Glomerular visceral epithelial cell (primary cell): ENCODE results near the gene INTS2.
A peak's percentile ranks its signal among the peaks of the same experiment; 100 is the strongest.
"Not testable (repeated sequence)": the region's sequence is repeated elsewhere in the genome, so short reads cannot be mapped to it uniquely, and the experiment has no call there.

Source experiments
- DNase-seq: peaks from one replicate; pipeline ENCODE4 v3.0.0-alpha.2; 2016; ENCODE audit errors: extremely low spot score

The INTS2 gene

DNA sequence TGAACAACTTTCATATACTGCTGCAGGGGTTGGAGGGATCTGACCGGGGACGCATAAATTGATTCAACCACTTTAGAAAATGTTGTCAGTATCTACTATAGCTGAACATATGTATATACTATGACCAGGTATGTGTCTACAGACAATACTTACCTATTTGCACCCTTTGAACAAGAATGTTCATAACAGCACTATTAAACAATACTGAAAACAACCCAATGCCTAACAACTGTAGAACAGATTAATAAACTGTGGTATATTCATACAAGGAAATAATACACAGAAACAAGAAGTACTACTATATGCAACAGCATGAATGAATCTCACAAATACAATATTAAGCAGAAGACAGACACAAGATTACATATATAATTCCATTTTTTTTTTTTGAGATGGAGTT lies 74.9 kb downstream of the INTS2 start:
- no peak for DNase-seq

DNA sequence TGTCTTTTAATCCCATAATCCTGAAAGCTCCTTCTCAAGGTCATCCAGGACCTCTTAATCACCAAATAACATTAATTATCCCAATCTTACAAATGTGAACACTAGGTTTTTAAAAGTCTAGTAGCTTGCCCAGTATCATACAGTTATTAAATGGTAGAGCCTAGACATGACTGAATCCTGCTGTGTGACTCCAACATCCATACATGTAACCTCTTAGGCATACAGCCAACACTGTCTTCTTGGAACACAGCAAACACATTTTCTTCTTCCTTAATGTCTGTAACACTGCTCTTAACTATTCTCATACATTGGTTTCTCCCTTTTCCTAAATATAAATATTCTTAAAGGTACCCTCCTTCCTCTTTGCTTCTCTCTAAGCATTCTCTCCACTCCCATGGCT lies 78.1 kb downstream of the INTS2 start:
- DNase-seq, result no peak

DNA sequence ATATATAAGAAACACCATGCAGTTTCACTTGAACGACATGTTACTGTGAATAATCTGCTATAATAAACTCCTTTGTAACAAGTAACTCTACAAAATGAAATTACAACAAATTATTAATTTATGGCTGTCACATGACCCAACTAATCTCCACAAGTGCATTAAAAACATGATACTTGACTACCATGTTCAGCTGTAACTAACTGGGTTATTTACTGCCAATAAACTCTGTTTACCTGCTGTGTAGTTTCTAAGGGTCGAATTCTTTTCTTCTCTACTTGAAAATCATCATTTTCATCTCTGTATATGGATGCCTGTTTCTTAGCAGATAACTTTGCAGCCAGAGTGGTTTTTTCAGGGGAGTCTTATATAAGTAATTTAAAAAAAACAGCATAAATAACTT lies 78.9 kb downstream of the INTS2 start:
- no peak for DNase-seq

DNA sequence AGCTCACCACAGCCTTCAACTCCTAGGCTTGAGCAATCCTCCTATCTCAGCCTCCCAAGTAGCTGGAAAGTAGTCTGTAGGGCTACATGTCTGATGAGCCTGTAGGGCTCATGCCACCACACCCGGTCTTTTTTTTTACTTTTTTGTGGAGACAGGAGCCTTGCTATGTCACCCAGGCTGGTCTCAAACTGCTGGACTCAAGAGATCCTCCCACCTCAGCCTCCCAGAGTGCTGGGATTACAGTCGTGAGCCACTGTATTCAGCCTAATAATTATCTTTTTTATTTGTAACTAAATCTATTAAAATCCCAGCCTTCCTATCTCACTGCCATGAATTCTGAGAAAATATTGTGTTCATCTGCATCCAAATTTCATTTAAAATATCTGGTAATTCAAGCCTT lies 79.5 kb downstream of the INTS2 start:
- no peak for DNase-seq

DNA sequence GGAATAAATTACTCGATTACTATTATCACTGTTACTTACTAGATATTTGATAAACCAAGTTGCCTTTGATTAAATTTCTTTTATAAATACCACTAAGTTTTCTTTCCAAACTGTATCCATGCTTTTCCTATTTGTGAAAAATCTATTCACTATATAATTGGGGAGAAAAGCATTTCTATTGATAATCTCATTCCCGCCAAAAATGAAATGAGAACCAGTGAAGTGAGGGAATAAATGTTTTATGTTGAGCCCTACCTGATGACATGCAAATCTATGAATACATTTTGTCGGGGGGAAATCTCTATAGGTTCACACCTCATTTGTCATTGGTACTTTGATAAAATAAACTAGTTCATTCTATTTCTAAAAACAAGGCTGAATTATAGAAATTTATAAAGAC lies 80.1 kb downstream of the INTS2 start:
- DNase-seq, result no peak

DNA sequence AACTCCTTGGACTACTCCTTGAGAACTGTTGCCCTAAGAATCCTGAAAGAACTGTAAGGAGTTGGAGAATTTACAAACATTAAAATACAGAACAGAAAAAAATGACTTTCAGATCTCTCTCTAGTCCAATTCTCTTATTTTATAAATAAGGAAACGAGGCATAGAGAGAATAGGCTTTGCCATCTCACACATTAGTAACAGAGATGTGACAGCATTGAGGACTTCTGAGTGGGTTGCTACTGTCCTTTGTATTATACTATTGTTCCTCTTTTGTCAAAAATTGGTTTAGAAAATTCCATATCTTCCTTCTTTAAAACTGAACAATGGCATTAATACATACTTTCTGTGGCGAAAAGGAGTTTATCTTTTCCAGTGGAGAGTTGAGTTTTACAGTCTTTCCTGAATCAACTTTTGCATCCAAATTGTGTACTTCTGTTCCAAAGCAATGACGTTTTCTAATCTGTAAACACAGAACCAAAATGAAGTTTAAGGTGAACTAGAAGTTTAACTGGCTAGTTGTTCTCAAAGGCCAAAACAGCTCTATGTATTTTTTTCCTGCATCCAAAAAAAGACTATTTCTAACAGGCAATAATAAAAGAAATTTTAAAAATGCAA lies 80.9 kb downstream of the INTS2 start:
- no peak for DNase-seq

DNA sequence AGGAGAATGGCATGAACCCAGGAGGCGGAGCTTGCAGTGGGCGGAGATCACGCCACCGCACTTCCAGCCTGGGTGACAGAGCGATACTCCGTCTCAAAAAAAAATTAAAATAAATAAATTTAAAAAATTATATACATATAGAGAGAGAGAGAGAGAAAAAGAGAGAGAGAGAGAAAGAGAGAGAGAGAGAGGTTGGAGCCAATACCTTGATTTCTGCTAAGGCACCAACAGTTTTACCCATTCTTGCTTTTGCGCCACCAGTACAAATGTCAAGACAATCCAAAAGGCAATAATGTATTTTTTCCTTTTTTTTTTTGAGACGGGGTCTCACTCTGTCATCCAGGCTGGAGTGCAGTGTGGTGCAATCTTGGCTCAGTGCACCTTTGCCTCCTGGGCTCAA lies 81.7 kb downstream of the INTS2 start:
- DNase-seq, result no peak

DNA sequence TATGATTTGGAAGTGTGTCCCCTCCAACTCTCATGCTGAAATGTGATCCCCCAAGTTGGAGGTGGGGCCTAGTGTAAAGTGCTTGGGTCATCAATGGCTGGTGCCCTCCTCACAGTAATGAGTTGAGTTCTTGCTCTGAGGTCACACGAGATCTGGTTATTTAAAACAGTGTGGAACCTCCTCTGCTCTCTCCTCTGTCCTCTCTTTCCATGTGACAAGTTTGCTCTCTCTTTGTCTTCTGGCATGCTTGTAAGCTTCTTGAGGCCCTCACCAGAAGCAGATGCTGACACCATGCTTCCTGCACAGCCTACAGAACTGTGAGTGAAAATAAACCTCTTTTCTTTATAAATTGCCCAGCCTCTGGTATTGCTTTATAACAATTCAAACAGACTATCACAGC lies 84.3 kb downstream of the INTS2 start:
- no peak for DNase-seq

DNA sequence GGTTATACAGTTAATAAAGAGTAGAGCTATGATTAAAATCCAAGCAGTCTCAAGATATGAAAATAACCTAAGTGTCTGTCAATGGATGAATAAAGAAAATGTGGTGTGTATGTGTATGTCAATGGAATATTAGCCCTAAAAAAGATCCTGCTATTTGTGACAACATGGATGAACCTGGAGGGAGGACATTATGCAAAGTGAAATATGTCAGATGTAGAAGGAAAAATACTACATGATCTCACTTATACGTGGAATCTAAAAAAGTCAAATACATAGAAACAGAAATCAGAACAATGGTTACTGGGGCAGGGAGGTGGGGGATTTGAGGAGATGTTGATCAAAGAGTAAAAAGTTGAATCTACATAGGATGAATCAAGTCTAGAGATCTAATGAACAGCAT lies 84.9 kb downstream of the INTS2 start:
- no peak for DNase-seq

DNA sequence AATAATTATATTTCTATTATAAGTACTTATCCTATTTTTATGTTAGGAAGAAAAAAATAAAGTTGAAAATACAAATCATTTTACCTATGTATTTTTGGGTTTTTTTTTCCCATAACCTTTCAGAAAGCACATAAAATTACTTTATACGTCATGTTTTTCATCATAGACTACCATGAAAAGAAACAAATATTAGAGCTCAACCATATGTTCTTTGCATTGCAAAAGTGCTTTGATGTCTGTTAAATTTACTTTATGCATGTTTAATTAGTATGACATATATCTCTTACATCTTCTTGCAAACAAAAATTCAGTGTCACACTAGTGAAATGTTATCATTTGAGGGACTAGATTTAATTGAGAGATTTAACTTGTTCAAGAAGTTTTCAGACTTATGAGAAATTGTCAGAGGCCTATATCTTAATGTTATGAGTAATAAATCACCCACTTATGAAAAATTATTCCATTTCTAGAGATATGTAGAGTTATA lies 88.4 kb downstream of the INTS2 start:
- DNase-seq, result no peak

DNA sequence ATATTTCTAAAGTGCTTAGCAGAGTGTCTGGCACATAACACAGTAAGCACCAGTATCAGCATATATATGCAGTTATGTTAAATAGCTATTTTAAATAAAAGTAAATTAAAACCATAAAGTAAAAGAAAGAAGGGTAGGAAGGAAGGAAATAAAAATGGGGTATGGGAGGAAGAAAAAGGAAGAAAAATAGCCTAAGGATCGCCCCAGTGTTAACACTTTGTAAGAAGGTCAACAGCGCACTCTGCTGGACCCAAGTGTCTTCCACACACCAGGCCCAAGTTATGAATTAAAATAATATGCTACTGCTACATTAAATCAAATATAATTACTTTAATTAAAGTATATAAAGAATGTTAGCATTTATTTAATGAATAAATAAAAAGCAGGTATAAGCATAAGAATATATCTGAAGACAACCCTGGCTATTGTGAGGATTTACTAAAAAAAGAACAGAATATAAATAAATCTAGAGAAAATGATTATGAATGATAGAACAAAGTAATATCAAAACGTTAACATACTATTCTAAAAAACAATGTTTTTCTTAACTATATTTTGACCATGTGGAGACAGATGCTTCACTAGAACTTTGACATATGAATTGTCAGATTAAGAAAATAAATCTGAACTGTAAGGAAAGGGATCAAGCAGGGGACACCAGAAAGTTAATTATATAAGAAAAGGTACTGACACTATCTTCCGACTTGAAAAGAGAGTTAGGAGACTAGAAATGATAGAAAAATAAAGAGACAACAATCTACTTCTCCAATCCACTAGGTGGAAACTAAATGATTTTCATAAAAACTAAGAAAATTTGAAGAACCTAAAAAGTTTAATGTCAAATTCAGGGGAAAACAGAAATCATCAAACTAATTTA lies 90.4 kb downstream of the INTS2 start:
- peak; percentile 60 for DNase-seq

DNA sequence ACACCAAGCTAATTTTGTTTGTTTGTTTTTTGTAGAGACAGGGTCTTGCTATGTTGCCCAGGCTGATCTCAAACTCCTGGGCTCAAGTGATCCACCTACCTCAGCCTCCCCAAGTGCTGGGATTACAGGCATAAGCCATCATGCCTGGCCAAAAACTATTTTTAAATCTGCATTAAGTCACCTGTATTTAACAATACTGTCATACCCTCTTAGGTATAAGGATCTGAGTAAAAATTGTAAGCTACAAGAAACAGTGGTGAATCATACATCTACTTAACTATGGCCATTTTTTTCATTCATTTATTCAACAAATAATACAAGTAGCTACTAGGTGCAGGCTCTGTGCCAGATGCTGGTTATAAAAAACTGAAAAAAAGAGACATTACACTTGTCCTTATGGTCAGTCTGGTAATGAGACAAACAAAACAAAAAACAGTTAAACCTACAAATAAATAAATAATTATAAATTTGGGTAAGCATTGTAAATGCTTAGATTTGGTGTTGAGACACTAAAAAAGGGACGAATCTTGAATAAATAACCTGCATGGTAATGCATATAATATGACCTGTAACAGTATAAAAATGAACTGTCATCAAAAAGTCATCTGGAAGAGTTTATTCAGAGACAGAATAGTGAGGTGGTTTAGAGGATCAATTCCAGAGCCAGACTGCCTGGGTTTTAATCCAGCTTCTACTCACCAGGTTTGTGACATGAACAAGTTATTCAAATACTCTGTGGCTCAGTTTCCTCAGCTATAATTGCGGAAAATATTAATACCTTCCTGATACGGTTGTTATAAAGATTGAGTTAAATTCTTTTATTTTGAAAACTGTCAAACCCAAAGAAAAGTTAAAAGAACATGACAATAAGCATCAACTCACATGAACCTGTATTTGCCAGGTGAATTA lies 91.3 kb downstream of the INTS2 start:
- DNase-seq, result no peak

DNA sequence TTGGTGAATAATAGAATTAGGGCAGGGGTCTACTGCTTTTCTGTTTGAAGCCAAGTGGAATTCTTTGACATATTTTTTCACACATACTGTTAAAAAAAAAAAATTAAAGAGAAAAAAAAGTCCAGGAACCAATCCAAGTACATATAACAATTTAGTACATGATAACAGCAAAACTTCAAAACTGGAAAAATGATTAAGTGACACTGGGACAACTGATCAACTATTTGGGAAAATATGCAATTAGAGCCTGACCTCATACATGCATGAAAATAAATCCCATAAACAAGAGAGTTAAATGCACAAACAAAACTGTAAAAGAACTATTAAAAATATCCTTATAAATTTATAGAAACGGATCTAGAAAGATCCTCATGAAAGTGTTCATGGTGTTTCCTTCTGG lies 92.2 kb downstream of the INTS2 start:
- no peak for DNase-seq

DNA sequence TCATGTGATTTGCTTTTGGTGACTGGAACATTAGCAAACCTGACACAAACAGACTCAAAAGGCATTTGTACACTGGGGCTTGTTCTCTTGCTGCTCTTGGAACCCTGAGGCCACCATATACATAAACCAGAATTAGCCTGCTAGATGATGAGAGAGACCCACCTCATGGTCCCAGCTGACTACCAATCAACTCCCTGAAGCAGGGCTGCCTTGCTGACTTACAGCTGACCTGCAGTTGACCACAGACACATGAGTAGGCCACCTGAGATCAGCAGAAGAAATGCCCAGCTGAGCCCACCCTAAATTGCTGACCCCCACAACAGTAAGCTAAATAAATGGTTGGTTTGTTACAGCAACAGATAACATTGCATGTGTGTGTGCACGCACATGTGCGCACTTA lies 93.2 kb downstream of the INTS2 start:
- no peak for DNase-seq

DNA sequence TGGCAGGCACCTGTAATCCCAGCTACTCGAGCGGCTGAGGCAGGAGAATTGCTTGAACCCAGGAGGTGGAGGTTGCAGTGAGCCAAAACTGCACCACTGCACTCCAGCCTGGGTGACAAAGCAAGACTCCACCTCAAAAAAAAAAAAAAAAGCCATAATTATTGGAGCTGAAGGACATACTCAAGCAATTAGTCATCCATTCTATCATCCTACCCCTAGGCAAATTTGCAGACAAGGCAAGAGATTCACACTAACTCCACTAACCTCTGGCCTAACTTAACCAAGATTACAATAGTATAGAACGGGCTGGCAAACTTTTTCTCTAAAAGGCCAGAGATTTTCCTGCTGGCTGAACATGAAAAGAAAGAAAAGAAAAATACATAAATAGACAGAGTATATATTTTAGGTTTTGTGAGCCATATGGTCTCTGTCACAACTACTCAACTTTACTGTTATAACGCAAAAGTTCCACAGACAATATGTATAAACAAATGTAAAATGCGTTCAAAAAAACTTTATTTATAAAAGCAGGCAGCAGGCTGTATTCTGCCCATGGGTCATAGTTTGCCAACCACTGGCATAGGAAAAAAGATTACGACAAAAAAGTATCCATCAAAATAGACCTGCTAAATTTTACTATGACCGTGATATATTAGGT lies 94.1 kb downstream of the INTS2 start:
- peak; percentile 59 for DNase-seq

DNA sequence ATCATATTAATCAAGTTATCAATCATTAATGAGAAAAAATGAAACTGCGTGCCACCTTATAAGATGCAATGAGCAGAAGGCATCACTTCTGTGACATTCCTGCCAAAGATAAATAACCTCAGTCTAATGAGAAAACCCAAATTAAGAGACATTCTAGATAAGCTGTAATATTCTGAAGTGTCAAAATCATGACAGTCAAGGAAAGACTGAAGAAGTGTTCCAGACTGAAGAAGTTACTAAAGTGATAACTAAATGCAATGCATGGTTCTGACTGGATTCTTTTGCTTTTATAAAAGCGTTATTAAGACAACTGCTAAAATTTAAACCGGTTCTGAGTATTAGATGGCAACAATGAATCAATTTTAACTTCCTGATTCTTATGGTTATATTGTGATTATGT lies 95.3 kb downstream of the INTS2 start:
- no peak for DNase-seq

DNA sequence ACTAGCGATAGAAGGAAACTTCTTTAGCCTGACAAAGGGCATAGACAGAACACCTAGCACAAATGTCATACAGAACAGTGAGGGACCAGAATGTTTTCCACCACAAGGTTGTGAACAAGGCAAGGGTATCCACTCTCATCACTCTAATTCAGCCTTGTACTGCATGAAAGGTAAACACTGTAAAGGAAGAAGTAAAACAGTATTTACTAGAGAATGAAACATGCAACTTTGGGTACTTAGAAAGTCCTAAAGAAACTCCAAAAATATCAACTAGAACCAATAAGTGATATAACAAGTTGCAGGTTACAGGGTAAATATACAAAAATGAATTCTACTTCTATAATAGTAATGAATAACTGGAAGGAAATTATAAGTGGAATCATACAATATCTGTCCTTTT lies 96.7 kb downstream of the INTS2 start:
- no peak for DNase-seq

DNA sequence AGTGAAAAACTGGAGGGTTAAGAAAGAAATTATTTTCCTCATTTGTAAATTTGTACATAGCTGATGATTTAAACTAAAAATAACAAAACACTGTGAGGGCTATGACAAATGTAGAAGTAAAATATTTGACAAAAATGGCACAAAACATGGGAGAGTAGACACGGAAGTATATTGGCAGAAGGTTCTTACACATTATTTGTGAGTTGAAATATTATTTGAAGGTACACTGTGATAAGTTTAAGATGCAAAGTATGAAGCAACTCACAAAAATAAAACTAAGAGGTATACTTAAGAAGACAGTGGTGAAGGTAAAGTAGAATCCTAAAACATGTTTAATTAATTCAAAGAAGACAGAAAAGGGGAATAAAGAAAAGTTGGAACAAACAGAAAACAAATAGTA lies 99.1 kb downstream of the INTS2 start:
- no peak for DNase-seq

DNA sequence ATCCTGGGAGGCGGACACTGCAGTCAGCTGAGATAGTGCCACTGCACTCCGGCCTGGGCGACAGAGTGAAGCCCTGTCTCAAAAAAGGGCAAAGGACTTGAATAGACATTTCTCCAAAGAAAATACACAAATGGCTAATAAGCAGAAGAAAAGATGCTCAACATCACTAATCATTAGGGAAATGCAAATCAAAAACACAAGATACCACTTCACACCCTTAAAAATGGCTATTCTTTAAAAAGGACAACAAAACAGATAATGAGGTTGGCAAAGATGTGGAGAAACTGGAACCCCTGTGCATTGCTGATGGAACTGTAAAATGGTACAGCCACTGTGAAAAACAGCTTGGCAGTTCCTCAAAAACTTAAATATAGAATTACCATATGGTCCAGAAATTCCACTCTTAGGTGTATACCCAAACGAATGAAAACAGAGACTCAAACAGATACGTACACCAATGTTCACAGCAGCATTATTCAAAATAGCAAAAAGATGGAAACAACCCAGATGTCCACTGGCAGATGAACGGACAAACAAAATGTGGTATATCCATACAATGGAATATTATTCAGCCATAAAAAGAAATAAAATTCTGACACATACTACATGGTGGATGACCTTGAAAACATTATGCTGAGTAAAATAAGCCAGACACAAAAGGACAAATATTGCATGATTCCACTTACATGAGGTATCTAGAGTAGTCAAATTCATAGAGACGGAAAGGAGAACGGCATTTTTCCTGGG lies 100.0 kb downstream of the INTS2 start:
- no peak for DNase-seq

DNA sequence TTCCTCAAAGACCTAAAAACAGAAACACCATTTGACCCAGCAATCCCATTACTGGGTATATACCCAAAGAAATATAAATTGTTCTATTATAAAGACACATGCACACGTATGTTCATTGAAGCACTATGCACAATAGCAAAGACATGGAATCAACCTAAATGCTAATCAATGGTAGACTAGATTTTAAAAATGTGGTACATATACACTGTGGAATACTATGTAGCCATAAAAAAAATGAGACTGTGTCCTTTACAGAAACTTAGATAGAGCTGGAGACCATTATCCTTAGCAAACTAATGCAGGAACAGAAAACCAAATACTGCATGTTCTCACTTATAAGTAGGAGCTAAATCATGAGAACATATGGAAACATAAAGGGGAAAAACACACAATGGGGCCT lies 100.9 kb downstream of the INTS2 start:
- not testable (repeated sequence) for DNase-seq

DNA sequence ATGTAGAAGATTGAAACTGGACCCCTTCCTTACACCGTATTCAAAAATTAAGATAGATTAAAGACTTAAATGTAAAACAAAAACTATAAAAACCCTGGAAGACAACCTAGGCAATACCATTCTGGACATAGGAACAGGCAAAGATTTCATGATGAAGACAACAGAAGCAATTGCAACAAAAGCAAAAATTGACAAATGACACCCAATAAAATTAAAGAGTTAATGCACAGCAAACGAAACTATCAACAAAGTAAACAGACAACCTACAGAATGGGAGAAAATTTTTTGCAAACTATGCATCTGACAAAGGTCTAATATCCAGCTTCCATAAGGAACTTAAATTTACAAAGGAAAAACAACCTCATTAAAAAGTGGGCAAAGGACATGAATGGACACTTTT lies 101.6 kb downstream of the INTS2 start:
- DNase-seq, result not testable (repeated sequence)
